ENCODE data around the gene MAP7D2.

The MAP7D2 gene

DNA sequence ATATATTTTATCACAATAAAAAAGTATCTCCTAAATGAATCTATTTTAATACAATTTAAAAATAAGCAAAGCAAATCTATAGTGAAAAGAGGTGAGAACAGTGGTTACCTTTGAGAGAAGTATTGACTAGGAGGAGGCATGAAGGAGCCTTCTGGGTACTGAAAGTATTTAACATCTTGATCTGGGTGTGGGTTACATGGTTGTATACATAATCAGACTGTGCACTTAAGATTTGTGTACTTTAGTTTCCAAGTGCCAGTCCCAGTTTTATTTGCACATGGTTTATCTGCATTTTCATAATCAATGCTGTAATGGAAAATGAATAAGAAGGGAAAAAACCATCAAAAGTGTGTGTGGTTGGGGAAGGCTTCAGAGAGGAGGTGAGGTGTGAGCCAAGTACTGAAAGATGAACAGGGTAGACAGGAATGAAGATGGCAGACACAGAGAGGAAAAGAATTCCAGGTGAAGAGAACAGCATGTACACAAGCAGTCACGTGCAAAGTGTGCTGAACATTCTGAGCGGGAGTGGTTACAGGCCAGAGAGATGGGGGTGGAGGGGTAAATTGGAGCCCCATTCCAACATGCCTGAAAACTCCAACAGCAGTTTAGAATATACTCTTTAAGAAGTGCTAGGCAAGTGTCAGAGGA is 14.6 kb downstream of the MAP7D2 start:
- Histone ChIP-seq H3K4me3 (ENCODE audit: low read length) (no peak overlapping the region), H3K4me1 (ENCODE audit: control insufficient read depth, insufficient read depth, low read length) (peaks cover 12% of the 10 kb centered on the region), H3K9me3 (ENCODE audit: control insufficient read depth, low read length) (no peaks in the 10 kb centered on the region), H3K27me3 (ENCODE audit: control insufficient read depth, insufficient read depth, low read length) (no peaks in the 10 kb centered on the region), H3K36me3 (ENCODE audit: control insufficient read depth, insufficient read depth, low read length) (no peaks in the 10 kb centered on the region), H3K9ac (ENCODE audit: low read length) (no peak overlapping the region)

DNA sequence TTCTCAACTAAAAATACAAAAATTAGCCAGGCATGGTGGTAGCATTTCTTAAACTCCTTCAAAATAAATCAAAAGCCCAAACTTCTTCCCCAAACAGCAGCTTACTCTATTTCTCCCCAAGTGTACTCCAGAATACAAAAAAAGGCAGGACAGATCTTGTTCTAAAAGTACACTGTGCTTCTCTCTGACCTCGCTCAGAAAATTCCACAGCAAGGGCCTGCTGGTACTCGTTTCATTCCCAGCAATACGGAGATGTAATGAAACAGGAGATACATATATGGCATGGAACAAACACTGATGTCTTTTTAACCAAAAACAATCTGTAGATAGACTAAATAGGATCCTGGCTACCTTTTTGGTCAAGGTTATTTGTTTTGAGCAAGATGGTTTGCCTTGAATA is 25.2 kb downstream of the MAP7D2 start:
- no peaks in the 10 kb centered on the region for H3K27me3 ChIP-seq (ENCODE audit: control insufficient read depth, insufficient read depth, low read length)
- no peaks in the 10 kb centered on the region for H3K36me3 ChIP-seq (ENCODE audit: control insufficient read depth, insufficient read depth, low read length)
- H3K9ac ChIP-seq (ENCODE audit: low read length) = no peak overlapping the region
- H3K4me3 ChIP-seq (ENCODE audit: low read length) = no peak overlapping the region
- no peaks in the 10 kb centered on the region for H3K4me1 ChIP-seq (ENCODE audit: control insufficient read depth, insufficient read depth, low read length)
- H3K9me3 ChIP-seq (ENCODE audit: control insufficient read depth, low read length) = no peaks in the 10 kb centered on the region

DNA sequence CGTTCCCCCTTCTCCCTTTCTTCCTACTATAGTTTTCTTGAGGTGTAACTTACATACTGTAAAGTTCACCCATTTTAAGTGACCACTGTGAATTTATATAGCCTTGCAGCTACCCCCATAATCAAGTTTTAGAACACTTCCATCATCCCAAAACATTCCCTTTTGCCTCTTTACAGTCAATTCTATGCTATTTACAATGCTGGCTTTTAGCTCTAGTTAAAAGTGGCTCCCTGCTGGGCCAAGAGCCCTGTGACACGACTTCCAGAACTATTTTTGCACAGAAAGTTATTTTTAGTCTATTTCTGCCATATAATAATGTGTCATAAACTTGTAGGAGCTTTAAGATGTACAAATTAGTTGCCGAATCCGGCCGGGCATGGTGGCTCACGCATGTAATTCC is 26.9 kb downstream of the MAP7D2 start:
- Histone ChIP-seq H3K27me3 (ENCODE audit: control insufficient read depth, insufficient read depth, low read length) (no peaks in the 10 kb centered on the region), H3K36me3 (ENCODE audit: control insufficient read depth, insufficient read depth, low read length) (no peaks in the 10 kb centered on the region), H3K9ac (ENCODE audit: low read length) (no peak overlapping the region), H3K4me1 (ENCODE audit: control insufficient read depth, insufficient read depth, low read length) (no peaks in the 10 kb centered on the region), H3K9me3 (ENCODE audit: control insufficient read depth, low read length) (no peaks in the 10 kb centered on the region), H3K4me3 (ENCODE audit: low read length) (no peak overlapping the region)

DNA sequence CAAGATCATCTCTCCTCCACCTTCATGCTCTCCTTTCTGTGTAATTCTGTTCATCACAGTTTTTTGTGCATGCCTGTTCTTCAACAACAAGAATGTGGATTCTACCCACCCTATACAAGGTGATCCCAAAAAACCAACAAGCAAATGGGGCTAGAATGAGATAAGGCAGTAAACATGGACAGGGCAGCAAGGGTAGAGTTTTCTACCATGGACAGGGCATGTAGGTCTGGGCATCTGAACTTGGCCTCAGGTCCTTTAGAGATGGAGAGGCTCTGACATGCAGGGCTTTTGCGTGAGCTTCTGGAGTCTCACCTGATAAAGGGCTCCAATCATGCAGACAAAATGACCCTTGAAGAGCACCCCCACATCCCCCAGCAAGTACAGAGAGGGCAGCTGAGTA is 36.4 kb downstream of the MAP7D2 start:
- no peaks in the 10 kb centered on the region for H3K9me3 ChIP-seq (ENCODE audit: control insufficient read depth, low read length)
- H3K27me3 ChIP-seq (ENCODE audit: control insufficient read depth, insufficient read depth, low read length) = no peaks in the 10 kb centered on the region
- H3K4me1 ChIP-seq (ENCODE audit: control insufficient read depth, insufficient read depth, low read length) = no peaks in the 10 kb centered on the region
- no peak overlapping the region for H3K4me3 ChIP-seq (ENCODE audit: low read length)
- no peak overlapping the region for H3K9ac ChIP-seq (ENCODE audit: low read length)
- no peaks in the 10 kb centered on the region for H3K36me3 ChIP-seq (ENCODE audit: control insufficient read depth, insufficient read depth, low read length)

DNA sequence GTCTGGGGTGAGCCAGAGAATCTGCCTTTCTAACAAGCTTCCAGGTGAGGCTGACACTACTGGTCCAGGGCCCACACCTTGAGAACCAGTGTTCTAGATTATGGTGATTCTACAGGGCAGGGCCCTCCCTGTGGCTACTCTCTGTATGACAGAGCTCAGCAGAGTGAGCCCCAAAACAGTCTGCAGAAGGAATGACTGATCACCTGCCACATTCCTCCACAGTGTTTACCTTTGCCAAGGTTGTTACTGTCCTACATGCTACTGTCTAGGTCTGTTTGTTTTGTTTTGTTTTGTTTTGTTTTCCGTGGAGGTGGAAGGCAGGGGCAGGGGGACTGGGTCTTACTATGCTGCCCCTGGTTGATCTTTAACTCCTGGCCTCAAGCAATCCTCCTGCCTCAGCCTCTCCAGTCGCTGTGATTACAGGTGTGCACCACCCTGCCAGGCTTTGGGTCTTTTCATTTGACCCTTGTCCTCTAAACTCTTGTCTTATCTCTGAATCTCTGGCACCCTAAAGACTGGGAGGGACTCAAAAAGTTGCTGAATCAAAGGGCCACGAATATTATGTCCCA is 45.1 kb downstream of the MAP7D2 start:
- Histone ChIP-seq H3K4me3 (ENCODE audit: low read length) (no peak overlapping the region), H3K27me3 (ENCODE audit: control insufficient read depth, insufficient read depth, low read length) (no peaks in the 10 kb centered on the region), H3K9ac (ENCODE audit: low read length) (no peak overlapping the region), H3K4me1 (ENCODE audit: control insufficient read depth, insufficient read depth, low read length) (peaks cover 13% of the 10 kb centered on the region), H3K9me3 (ENCODE audit: control insufficient read depth, low read length) (no peaks in the 10 kb centered on the region), H3K36me3 (ENCODE audit: control insufficient read depth, insufficient read depth, low read length) (no peaks in the 10 kb centered on the region)

DNA sequence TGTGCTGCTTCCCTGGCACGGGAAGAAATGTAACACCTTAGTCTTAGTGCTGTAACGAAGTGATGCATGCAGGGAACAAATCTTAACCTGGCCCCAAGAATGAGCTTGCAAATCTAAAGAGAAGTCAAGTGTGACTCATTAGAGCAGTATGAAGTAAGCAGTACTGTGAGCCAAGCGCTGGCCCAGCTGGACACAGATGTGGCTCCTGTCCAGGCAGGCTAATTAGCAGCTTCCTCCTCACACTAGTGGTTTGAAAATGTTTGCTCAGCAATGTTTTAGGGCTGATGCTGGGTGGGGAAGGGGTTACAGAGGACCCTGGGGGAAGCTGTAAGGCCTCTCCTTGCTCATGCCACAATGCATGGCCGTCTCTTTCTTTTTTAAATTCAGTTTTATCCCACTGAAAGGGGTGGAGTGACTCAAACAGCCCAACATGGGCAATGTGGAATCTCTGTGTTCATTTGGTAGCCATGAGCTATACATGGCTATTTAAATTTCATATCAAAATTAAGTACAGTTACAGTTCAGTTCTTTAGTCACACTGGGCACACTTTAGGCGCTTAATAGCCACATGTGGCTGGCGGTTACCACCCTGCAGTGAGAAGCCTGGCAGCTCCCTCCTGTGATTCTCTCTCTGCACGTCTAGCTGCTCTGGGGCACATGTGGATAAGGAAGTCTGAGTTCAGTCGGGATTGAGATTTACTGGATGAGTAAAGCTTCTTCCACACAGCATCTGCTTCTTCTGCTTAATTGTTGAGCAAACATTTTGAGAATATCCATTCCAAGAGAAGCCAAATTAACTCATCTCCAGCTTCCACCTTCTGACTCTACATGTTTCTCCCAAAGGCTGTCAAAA is 48.8 kb downstream of the MAP7D2 start:
- H3K36me3 ChIP-seq (ENCODE audit: control insufficient read depth, insufficient read depth, low read length) = no peaks in the 10 kb centered on the region
- H3K9me3 ChIP-seq (ENCODE audit: control insufficient read depth, low read length) = no peaks in the 10 kb centered on the region
- no peaks in the 10 kb centered on the region for H3K27me3 ChIP-seq (ENCODE audit: control insufficient read depth, insufficient read depth, low read length)
- H3K4me1 ChIP-seq (ENCODE audit: control insufficient read depth, insufficient read depth, low read length) = peaks cover 13% of the 10 kb centered on the region
- H3K4me3 ChIP-seq (ENCODE audit: low read length) = no peak overlapping the region
- no peak overlapping the region for H3K9ac ChIP-seq (ENCODE audit: low read length)

DNA sequence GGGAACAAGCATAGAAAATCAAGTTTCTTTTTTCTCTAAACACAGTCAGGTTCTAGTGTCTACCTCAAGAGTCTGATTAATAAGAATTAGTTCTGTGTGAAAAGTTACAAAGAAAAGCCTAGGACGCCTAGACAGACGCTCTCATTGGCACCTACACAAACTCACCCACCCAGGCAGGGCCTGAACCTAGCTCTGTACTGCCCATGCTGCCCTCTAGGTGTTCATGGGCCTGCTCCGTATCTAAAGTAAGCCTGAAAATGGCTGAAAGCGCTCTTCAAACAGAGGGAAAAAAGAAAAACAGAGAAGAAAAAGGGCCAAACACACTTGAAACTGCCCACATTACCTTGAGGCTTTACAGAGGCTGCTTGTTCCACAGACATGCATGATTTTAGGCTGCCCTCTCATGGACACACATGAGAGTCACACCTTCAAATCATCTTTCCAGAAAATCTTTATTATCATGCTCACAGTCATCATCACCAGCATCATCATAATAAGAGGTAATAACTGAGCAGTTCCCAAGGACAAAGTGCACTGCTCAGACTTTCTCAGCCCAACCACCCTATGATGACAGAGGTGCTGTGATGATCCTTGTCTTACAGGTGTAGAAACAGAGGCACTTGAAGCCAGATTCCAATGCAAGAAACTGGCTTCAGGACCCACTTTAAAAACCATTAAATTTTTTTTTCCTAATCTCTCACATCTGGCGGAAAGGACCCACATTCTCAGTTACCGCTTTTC is 49.6 kb downstream of the MAP7D2 start:
- H3K9ac ChIP-seq (ENCODE audit: low read length) = no peak overlapping the region
- H3K9me3 ChIP-seq (ENCODE audit: control insufficient read depth, low read length) = no peaks in the 10 kb centered on the region
- no peak overlapping the region for H3K4me3 ChIP-seq (ENCODE audit: low read length)
- H3K4me1 ChIP-seq (ENCODE audit: control insufficient read depth, insufficient read depth, low read length) = peaks cover 13% of the 10 kb centered on the region
- no peaks in the 10 kb centered on the region for H3K36me3 ChIP-seq (ENCODE audit: control insufficient read depth, insufficient read depth, low read length)
- H3K27me3 ChIP-seq (ENCODE audit: control insufficient read depth, insufficient read depth, low read length) = no peaks in the 10 kb centered on the region

DNA sequence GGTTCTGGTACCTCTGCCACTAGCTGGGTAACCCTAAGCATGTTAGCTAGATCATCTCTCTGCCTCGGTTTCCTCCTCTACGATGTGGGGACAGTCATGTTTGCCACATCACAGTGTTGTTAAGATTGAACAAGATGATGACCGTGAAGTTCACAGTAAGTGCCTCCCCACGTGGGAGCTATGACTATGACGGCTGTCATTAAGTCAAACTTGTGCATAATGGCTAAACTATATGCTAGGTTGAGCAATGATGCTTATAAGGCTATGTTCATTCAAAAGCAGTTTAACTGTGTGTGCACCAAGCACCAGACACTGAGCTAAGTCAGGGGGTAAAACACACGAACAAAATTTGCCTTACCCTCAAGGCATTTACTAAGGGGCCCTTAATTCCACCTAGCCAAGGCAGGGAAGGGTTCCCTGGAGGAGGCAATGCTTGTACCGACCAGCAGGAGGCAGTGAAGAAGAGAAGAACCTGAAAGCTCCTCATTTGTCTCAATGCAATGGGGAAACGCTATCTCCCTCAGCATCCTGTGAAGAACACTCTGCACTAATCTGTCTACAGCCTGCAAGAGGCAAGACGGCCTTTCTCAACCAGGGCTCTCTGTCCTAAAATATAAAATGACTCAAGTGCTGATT is 52.9 kb downstream of the MAP7D2 start:
- no peaks in the 10 kb centered on the region for H3K36me3 ChIP-seq (ENCODE audit: control insufficient read depth, insufficient read depth, low read length)
- no peak overlapping the region for H3K9ac ChIP-seq (ENCODE audit: low read length)
- peaks cover 13% of the 10 kb centered on the region for H3K4me1 ChIP-seq (ENCODE audit: control insufficient read depth, insufficient read depth, low read length)
- no peaks in the 10 kb centered on the region for H3K27me3 ChIP-seq (ENCODE audit: control insufficient read depth, insufficient read depth, low read length)
- H3K4me3 ChIP-seq (ENCODE audit: low read length) = no peak overlapping the region
- no peaks in the 10 kb centered on the region for H3K9me3 ChIP-seq (ENCODE audit: control insufficient read depth, low read length)

DNA sequence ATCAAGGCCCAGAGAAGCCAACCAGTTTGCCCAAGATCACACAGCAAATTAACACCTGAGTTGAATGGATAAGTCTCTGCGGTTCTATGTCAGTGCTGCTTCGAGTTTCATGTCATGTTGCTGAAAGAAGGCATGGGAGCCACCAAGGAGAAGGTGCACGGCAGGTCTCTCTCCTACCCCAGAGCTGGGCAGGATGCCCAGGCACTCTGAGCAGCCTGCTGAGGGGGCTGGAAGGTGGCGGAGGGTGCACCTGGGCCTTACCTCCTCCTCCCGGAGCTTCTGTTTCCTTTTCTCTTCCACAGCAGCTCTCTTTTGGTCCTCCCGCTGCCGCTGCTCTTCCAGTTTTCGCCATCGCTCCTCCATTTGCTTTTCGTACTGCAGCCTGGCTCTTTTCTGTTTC is 53.6 kb downstream of the MAP7D2 start:
- peaks cover 11% of the 10 kb centered on the region for H3K4me1 ChIP-seq (ENCODE audit: control insufficient read depth, insufficient read depth, low read length)
- no peak overlapping the region for H3K9ac ChIP-seq (ENCODE audit: low read length)
- H3K4me3 ChIP-seq (ENCODE audit: low read length) = no peak overlapping the region
- no peaks in the 10 kb centered on the region for H3K36me3 ChIP-seq (ENCODE audit: control insufficient read depth, insufficient read depth, low read length)
- H3K27me3 ChIP-seq (ENCODE audit: control insufficient read depth, insufficient read depth, low read length) = no peaks in the 10 kb centered on the region
- H3K9me3 ChIP-seq (ENCODE audit: control insufficient read depth, low read length) = no peaks in the 10 kb centered on the region

DNA sequence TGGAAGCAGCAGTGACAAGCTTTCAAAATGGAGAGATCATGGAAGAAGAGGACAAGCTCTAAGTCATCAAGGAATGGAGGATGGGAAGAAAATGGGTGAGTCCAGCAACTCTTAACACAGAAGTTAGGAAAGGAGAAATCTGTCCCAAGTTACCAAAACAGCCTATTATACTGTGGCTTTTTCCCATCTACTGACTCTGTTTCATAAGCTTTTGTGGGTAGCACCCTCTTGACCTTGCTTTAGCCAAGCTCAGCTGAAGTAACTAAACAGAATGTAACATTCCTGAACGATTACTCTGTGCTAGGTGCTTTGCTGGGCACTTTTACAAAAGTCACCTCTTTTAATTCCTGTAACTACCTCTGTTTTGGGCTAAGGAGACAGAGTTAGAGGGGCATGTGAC is 54.9 kb downstream of the MAP7D2 start:
- Histone ChIP-seq H3K9me3 (ENCODE audit: control insufficient read depth, low read length) (no peaks in the 10 kb centered on the region), H3K4me3 (ENCODE audit: low read length) (no peak overlapping the region), H3K27me3 (ENCODE audit: control insufficient read depth, insufficient read depth, low read length) (no peaks in the 10 kb centered on the region), H3K36me3 (ENCODE audit: control insufficient read depth, insufficient read depth, low read length) (no peaks in the 10 kb centered on the region), H3K4me1 (ENCODE audit: control insufficient read depth, insufficient read depth, low read length) (peaks cover 3% of the 10 kb centered on the region), H3K9ac (ENCODE audit: low read length) (no peak overlapping the region)

DNA sequence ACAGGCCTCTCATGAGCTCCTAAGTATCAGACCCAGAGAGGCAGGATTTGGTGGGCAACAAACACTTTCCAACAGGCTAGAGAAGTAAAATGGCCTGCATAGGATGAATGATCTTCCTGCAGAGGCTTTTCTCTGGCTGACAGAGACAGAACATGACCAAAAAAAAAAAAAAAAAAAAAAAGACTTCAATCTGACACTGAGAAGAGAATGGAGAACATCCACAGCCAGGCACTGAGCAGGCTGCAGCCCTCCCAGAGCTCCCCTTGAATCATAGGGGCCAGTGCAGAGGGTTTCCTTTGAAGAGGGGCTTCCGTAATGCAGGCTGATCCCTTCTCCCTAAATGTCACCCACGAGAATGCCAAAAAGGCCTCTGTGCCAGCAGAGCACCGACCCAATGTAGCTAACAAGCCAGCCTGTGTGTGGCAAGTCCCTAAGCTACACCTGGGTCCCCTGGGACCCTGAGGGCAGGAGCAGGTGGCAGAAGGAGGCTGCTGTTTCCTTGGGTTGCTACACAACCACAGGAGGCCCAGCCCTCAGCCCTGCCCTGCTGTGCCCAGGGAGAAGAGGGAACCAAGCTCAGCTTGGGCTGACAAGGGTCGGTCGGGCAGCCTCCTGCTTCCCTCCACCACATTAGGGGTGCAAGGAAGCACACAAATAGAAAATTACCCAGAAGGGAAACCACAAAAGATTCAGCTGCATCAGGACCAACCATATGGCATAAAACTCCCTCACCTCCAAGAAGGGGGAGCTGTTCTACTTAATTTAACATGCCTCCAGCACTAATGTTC is 55.6 kb downstream of the MAP7D2 start:
- Histone ChIP-seq H3K27me3 (ENCODE audit: control insufficient read depth, insufficient read depth, low read length) (no peaks in the 10 kb centered on the region), H3K9me3 (ENCODE audit: control insufficient read depth, low read length) (no peaks in the 10 kb centered on the region), H3K4me3 (ENCODE audit: low read length) (no peak overlapping the region), H3K36me3 (ENCODE audit: control insufficient read depth, insufficient read depth, low read length) (no peaks in the 10 kb centered on the region), H3K4me1 (ENCODE audit: control insufficient read depth, insufficient read depth, low read length) (no peaks in the 10 kb centered on the region), H3K9ac (ENCODE audit: low read length) (no peak overlapping the region)

Measured in mucosa of stomach (tissue), 1 donor.